ENCODE results near the gene ARVCF.

- TF ChIP-seq EZH2 (IDR thresholded peaks at IDR 0.05; ENCODE audit: insufficient read depth, poor library complexity, severe bottlenecking) (no peak), EZH2phosphoT487 (IDR thresholded peaks at IDR 0.05; ENCODE audit: insufficient read depth, low read depth) (no peak)
Observed at GRCh38 chr22:19981171-19981960, 35.3 kb downstream of the ARVCF start.
